ENCODE data around the gene WWC2.
"Not testable (repeated sequence)": the region's sequence is repeated elsewhere in the genome, so short reads cannot be mapped to it uniquely, and the experiment has no call there.

The WWC2 gene

GRCh38 chr4:183100827-183101226 lies 1.8 kb downstream of the WWC2 start:
- no peak for DNase-seq (ENCODE audit: low read depth in 3 of 3)

GRCh38 chr4:183101956-183102480 lies 3.0 kb downstream of the WWC2 start:
- no peak for DNase-seq (ENCODE audit: low read depth in 3 of 3)

GRCh38 chr4:183105092-183105491 lies 6.0 kb downstream of the WWC2 start:
- no peak for DNase-seq (ENCODE audit: low read depth in 3 of 3)

- no peak for DNase-seq (ENCODE audit: low read depth in 3 of 3)
Measured at GRCh38 chr4:183106839-183107238, 7.8 kb downstream of the WWC2 start.

GRCh38 chr4:183107891-183108459 lies 8.9 kb downstream of the WWC2 start:
- no peak for DNase-seq (ENCODE audit: low read depth in 3 of 3)

DNA sequence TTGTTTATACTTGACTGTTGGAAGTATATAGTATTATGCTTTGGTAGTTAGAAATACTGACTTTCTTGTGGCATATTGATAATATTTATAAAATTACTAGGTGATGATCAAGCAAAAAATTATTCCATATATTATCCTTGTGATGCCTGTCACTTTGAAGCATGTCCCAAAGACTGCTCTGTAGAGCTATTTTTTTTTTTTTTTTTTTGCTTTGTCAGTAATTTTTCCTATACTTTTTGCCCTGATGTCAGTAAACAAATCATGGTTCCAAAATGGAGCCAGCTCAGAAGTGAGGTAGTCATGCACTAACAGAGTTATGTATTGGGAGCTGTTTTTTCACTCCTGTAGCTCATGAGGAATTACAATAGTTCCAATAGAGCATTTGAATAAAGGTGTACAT lies 11.2 kb downstream of the WWC2 start:
- DNase-seq (ENCODE audit: low read depth in 3 of 3) = no peak

GRCh38 chr4:183111452-183111885 lies 12.4 kb downstream of the WWC2 start:
- no peak for DNase-seq (ENCODE audit: low read depth in 3 of 3)

DNA sequence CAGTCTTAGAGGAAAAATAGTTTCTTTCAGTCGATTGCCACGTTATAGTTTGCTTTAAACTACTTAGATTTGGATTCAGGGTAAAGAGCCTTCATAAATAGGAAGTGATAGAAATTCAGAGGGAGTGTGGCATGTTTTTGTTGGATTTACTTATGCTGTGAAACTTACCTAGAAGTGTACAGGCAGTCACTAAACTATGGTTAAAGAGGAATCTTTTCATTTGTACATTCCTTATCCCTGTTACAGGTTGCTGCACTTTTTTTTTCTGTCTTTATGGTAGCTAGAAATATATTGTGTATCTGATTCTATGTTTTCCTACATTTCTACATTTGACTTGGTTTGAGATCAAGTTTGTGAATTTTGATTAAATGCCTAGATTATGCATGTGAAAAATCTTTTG lies 19.1 kb downstream of the WWC2 start:
- no peak for DNase-seq (ENCODE audit: low read depth in 3 of 3)

DNA sequence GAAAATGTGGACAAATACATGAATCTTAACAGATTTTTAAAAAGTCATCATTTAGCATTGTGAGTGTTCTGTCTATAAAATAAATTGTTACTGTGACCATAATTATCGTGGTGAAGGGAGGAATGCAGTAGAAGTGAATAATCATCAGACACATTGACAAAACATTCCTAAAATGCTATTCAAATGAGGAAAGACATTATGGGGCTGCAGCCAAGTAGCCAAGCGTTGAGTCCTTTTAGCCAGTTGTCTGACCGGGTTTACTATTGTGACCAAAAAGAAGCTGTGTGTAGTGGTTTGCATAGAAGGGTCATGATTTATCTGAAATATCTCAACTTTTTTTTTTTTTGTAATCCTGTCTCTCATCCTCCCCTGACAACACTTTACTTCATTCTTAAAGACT lies 19.5 kb downstream of the WWC2 start:
- no peak for DNase-seq (ENCODE audit: low read depth in 3 of 3)

- DNase-seq (ENCODE audit: low read depth in 3 of 3) = not testable (repeated sequence)
Measured at GRCh38 chr4:183121660-183122059, 22.6 kb downstream of the WWC2 start.

DNA sequence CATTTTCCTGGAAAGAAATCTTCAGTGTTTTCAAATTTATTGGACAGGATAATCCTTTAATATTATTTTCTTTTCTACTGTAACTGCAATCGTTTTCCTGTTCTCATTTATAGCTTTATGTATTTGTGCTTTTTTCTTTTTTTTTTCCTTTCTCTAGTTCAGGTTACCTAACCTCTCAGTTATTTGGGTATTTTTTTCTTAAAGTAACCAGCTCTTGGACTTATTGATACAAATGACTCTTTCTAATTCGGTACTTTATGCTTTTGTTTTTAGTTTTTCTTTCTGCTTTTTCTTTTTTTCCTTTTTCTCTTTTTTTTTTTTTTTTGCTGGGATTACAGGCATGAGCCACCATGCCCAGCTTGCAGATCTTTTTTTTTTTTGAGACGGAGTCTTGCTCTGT lies 25.2 kb downstream of the WWC2 start:
- no peak for DNase-seq (ENCODE audit: low read depth in 3 of 3)

DNA sequence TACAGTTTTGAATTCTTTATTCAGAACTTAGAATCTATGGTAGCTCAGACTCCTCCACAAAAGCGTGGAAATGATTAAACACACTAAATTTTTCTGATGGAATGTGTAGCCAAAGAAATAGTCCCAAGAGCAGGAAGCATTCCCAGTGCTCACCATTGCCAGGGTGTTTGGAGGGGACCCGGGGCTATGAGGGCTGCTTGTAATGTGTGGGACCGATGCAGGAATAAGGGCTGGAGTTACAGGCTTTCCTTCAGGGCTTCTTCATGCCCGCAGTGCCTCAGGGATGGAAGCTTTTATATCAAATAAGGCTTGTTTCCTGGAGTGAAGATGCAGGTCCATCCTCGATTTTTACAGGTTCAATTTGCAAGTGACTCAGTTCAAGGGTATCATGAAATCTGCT lies 25.8 kb downstream of the WWC2 start:
- DNase-seq (ENCODE audit: low read depth in 3 of 3) = no peak

DNA sequence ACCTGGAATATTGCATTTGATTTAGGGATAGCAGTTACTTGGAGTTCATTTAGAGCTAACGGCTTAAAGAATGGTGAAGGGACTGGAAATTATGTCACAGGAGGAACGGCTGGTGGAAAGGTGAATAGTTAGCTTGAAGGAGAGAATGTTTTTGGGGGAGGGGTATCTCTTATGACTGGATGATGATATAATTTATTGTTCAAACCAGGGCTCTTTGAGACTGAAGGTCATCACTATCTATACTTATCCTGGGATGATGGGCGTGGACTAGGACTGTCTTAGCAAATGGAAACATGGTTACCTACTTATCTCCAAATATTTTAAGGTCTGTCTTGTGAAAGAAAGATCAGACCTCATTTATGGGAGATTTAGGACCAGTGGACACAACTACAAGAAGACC lies 30.1 kb downstream of the WWC2 start:
- no peak for DNase-seq (ENCODE audit: low read depth in 3 of 3)

GRCh38 chr4:183129675-183130074 lies 30.6 kb downstream of the WWC2 start:
- DNase-seq (ENCODE audit: low read depth in 3 of 3) = no peak

DNA sequence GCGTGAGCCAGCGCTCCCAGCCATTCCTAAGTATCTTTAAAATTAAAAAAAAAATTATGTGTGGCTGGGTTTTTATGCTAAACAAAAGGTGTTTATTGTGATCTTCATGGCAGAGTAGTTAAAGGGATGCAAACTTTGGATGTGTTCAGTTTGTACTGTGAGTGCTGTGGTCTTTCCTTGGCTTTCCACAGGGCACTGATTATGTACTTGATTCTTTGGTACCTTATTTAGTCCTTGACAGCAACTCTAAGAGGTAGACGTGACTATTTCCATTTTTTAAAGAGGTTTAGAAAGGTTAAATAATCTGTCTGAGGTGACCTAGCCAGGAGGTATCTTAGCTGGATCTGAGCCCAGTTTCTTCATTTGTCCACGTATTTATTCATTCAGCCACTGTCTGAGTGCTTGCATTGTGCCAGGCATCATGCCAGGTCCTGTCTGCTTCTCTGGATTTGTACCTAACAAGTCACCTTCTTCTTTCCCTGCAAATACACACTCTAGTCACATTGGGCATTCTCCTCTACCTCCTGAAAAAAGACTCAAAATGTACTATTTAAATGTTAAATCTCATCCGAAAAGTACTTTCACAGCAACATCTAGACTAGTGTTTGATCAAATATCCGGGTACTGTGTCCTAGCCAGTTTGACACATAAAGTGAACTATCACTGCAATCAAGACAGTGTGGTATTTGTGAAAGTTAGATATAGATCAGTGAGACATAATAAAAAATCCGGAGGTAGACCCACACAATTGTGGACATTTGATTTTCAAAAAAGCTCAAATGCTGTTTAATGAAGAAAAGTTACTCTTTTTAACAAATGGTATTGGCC lies 31.5 kb downstream of the WWC2 start:
- no peak for DNase-seq (ENCODE audit: low read depth in 3 of 3)

DNA sequence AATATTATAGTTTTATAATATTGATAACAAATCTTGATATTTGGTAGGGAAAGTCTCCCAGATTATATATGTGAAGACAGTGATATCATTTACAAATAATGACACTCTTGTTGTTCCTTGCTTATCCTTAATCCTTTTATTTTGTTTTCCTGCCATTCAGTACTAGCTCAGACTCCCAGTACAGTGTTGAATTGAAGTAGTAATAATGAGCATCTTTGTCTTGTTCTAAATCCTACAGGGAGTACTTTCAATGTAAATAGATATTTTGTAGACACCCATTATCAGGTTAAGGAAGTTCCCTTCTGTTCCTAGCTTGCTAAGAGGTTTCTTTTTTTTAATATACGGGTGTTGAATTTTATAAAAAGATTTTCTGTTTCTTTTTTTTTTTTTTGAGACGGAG lies 33.0 kb downstream of the WWC2 start:
- DNase-seq (ENCODE audit: low read depth in 3 of 3) = no peak

DNA sequence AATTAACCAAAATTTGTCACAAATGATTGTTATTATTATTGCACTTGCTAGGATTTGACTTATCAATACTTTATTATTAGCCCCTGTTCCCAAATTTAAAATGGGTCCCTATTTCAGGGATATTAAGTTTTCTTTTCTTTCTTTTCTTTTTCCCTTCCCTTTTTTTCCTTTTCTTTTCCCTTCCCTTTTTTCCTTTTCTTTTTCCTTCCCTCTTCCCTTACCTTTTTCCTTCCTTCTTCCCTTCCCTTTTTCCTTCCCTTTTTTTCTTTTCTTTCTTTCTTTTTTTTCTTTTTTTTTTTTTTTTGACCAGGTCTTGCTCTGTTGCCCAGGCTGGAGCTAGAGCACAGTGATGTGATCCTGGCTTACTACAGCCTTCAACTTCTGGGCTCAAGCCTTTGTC lies 33.8 kb downstream of the WWC2 start:
- no peak for DNase-seq (ENCODE audit: low read depth in 3 of 3)

GRCh38 chr4:183136855-183137254 lies 37.8 kb downstream of the WWC2 start:
- DNase-seq (ENCODE audit: low read depth in 3 of 3) = no peak

DNA sequence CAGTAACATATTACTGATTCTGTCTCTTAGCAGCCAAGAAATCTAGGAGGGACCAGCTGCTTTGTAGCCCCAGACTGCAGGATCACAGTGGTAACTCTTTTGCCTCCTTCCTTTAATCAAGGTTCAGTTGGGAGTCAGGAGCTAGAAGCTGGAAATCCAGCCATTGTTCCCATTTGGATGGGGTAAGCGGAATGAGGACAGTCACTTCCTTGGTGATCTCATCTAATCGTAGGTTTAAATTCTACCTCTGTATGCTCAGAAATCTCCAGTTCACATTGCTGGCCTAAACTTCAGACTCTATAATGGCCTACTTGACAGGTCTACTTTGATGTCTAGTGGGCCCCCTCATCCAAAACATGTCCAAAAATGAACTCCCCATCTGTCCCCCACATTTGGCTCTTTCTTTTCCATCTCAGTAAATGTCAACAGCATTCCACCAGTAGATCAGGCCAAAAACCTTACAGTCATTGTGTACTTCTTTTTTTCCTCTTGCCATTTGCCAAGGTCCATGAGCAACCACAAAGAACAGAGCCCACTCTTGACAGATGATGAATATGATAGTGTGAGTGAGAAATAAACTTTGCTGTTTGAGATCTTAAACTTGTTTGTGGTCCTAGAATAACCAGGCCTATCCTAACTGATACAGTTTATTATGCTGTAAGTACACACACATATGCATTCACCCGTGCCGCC lies 40.1 kb downstream of the WWC2 start:
- no peak for DNase-seq (ENCODE audit: low read depth in 3 of 3)

DNA sequence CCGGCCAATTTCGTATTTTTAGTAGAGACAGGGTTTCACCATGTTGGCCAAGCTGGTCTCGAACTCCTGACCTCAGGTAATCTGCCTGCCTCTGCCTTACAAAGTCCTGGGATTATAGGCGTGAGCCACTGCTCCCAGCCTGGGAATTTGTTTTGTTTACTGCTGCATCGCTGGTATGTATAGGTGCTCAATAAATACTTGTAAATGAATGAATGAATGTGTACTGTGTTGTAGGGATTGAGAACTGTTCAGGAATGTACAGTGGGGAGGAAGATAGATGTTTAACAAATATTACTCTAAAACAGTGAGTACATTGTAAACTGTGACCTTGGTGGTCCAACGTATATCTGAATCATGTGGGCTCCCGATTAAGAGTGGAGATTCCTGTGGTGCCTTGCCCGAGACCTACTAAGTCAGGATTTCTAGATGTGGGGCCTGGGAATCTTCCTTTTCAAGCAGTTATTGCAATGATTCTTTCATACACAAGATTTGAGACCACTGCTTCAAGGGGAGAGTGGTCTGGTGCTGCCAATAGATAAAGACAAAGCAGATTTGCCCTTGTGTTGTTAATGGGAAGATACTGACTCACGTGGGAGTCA lies 41.0 kb downstream of the WWC2 start:
- no peak for DNase-seq (ENCODE audit: low read depth in 3 of 3)

DNA sequence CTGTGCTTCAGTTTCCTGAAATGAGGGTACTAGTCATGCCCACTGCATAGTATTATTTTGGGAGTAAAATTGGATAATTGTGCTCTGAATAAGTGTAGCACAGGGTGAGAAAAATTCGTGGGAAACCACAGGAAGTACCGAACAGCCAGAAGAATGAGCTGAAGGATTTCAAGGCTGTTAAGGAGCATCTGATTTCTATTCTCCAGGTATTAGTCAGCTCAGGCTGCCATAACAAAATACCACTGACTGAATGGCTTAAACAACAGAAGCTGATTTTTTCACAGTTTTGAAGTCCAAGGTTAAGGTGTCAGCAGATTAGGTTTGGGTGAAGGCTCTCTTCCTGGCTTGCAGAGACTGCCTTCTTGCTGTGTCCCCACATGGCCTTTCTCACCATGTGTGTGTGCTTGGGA lies 41.9 kb downstream of the WWC2 start:
- DNase-seq (ENCODE audit: low read depth in 3 of 3) = no peak

- DNase-seq (ENCODE audit: low read depth in 3 of 3) = no peak
Measured at GRCh38 chr4:183141997-183142396, 42.9 kb downstream of the WWC2 start.

Data from stimulated activated CD4-positive, alpha-beta T cell treated with anti-CD3 and anti-CD28 coated beads, TNF-alpha, amount 100 ng/mL, for 48 hours (primary cell).